Thyroid gland (tissue), 4 donors: ENCODE measurements around the gene SIAH1.

ENCODE experiments used
- CTCF ChIP-seq, 6 experiments: fragments of 200-600 bp in 3 of 6; fragments of 450-650 bp in 3 of 6; sonication (generic) in 3 of 6; IDR thresholded peaks; one replicate each; pipeline ENCODE4 v1.5.1; 2016 to 2019; ENCODE audit warnings: antibody characterized with exemption in 6 of 6, mild to moderate bottlenecking in 2 of 6, inconsistent platforms in 1 of 6, moderate library complexity in 1 of 6
- POLR2A ChIP-seq, 2 donors: fragments of 450-650 bp; IDR thresholded peaks; one replicate each; pipeline ENCODE4 v1.6.1; 2017; ENCODE audit warnings: antibody characterized with exemption in 2 of 2, mild to moderate bottlenecking in 2 of 2, moderate library complexity in 1 of 2

- TF ChIP-seq CTCF (IDR thresholded peaks at IDR 0.05) = no peak
- no peak for TF ChIP-seq POLR2A (IDR thresholded peaks at IDR 0.05)
Observed at GRCh38 chr16:48334325-48334724, 50.9 kb downstream of the SIAH1 start.
